Measurements from ENCODE around the gene C13orf46. TPM values are rescaled to one million over a fixed set of nuclear protein-coding genes. Genes with fewer than 3 reads are reported as not detected.

C13orf46 gene
- total and polyA plus RNA-seq, 10 of the 15 experiments (the other 5 are each of a cell fraction or from before 2014, with no cell fraction given) = 0.01 to 0.18 (median 0.09) TPM; not detected in 6

DNA sequence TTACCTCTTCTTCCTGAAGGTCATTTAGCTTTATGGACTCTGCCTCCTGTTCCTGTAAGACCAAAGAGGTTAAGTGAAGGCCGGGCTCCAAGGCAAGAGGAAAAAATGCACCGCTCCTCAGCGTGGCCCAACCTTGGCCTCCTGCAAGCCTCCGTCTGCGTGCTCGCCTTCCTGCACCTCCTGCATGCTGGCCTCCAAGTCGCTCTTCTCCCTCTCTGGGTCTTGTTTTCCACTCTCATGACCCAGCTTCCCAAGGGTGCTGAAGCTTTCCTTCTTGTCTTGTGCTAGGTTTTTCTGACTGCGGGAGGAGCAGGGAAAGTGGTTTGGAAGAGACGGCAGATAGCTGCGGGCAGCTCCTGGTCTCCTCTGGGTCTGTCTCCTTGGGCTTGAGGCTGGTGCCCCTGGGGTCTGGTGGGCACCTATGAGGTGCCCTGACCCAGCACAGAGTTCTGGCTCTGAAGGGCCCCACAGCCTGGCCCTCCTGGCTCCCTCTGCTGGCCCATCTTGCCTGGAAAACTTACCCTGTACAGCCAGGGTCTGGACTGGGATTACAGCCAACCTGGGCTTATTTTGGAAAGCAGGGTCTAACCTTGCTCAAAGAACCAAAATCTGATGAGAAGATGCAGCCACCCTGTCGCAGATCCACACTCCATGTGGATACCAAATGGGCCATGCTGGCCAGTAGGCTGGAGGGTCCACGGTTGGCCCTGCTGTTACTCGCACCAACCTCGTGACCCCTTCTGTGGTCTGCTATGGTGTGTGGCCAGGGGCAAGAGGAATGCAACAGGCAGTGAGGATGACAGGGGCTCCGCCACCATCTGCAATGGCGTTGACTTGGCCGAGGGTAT lies 5.2 kb downstream of the C13orf46 start:
- intact Hi-C loops (cut with micrococcal nuclease; ENCODE audit: unreplicated experiment) = no loop called here
- Histone ChIP-seq H3K27ac (ENCODE audit: control insufficient read depth, insufficient read depth) (no peak overlapping the region), H3K27me3 (replicated peaks in 1 of 2; ENCODE audit: control insufficient read depth in 2 of 2, insufficient read depth in 2 of 2, low read length in 1 of 2) (no peaks in the 10 kb centered on the region), H3K9me3 (replicated peaks; ENCODE audit: control insufficient read depth, insufficient read depth, low read length) (no peaks in the 10 kb centered on the region), H3K36me3 (ENCODE audit: control insufficient read depth in 2 of 2, insufficient read depth in 2 of 2, low read length in 1 of 2) (no peaks in the 10 kb centered on the region), H3K4me2 (ENCODE audit: control insufficient read depth, insufficient read depth) (no peak overlapping the region), H3K4me3 (no peak overlapping the region), H3K4me1 (ENCODE audit: control insufficient read depth, insufficient read depth, low read length) (no peaks in the 10 kb centered on the region), H3K9ac (ENCODE audit: control insufficient read depth, insufficient read depth, low read length) (no peak overlapping the region), H2AFZ (ENCODE audit: control insufficient read depth, low read depth, low read length) (no peak overlapping the region), H3K79me2 (ENCODE audit: control insufficient read depth, insufficient read depth, low read length) (no peaks in the 10 kb centered on the region), H4K20me1 (ENCODE audit: control insufficient read depth, insufficient read depth) (no peaks in the 10 kb centered on the region)
- ChIA-PET POLR2A (no interaction called here), SMC1A (ENCODE audit: uncharacterized antibody, unreplicated experiment) (no interaction called here), RAD21 (ENCODE audit: unreplicated experiment) (no interaction called here), CTCF (no interaction called here)
- in situ Hi-C loops (cut with MboI) = no loop called here
- FAIRE-seq = no peak
- WGBS (ENCODE audit: insufficient coverage, insufficient replicate concordance, low lambda C conversion rate, missing lambda C conversion rate) = 94% methylated on average over 17 of the region's 17 CpGs
- BruUV-seq (replicated peaks) = no TSS peak
- ATAC-seq = no peak
- TF ChIP-seq CHD2 (IDR thresholded peaks at IDR 0.05; ENCODE audit: borderline replicate concordance, low read depth, low read length) (no peak), ZBED1 (IDR thresholded peaks at IDR 0.05; ENCODE audit: borderline replicate concordance) (no peak), LARP7 (IDR thresholded peaks at IDR 0.05) (no peak), ZBTB33 (IDR thresholded peaks at IDR 0.05) (no peak), TARDBP (IDR thresholded peaks at IDR 0.05; ENCODE audit: borderline replicate concordance) (no peak), MTA3 (IDR thresholded peaks at IDR 0.05; ENCODE audit: borderline replicate concordance, low read length) (no peak), ZNF207 (IDR thresholded peaks at IDR 0.05; ENCODE audit: borderline replicate concordance) (no peak), CBFB (IDR thresholded peaks at IDR 0.05; ENCODE audit: low read depth) (no peak), E2F8 (IDR thresholded peaks at IDR 0.05; ENCODE audit: low read depth, partially characterized antibody) (no peak)
- TF ChIP-seq, protein P1, sequence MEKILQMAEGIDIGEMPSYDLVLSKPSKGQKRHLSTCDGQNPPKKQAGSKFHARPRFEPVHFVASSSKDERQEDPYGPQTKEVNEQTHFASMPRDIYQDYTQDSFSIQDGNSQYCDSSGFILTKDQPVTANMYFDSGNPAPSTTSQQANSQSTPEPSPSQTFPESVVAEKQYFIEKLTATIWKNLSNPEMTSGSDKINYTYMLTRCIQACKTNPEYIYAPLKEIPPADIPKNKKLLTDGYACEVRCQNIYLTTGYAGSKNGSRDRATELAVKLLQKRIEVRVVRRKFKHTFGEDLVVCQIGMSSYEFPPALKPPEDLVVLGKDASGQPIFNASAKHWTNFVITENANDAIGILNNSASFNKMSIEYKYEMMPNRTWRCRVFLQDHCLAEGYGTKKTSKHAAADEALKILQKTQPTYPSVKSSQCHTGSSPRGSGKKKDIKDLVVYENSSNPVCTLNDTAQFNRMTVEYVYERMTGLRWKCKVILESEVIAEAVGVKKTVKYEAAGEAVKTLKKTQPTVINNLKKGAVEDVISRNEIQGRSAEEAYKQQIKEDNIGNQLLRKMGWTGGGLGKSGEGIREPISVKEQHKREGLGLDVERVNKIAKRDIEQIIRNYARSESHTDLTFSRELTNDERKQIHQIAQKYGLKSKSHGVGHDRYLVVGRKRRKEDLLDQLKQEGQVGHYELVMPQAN (conservative IDR thresholded peaks at IDR 0.05) = no peak
- TF ChIP-seq, protein P2, sequence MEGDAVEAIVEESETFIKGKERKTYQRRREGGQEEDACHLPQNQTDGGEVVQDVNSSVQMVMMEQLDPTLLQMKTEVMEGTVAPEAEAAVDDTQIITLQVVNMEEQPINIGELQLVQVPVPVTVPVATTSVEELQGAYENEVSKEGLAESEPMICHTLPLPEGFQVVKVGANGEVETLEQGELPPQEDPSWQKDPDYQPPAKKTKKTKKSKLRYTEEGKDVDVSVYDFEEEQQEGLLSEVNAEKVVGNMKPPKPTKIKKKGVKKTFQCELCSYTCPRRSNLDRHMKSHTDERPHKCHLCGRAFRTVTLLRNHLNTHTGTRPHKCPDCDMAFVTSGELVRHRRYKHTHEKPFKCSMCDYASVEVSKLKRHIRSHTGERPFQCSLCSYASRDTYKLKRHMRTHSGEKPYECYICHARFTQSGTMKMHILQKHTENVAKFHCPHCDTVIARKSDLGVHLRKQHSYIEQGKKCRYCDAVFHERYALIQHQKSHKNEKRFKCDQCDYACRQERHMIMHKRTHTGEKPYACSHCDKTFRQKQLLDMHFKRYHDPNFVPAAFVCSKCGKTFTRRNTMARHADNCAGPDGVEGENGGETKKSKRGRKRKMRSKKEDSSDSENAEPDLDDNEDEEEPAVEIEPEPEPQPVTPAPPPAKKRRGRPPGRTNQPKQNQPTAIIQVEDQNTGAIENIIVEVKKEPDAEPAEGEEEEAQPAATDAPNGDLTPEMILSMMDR (IDR thresholded peaks at IDR 0.05 in 2 of 3, conservative IDR thresholded peaks at IDR 0.05 in 1 of 3; ENCODE audit: control insufficient read depth in 2 of 3, extremely low read depth in 1 of 3, insufficient read depth in 1 of 3, low read depth in 3 of 3, low read length in 3 of 3) = no peak
- no peak for DNase-seq (ENCODE audit: low read depth, low spot score)
